ENCODE data around the gene DGKB.

Gene DGKB

DNA sequence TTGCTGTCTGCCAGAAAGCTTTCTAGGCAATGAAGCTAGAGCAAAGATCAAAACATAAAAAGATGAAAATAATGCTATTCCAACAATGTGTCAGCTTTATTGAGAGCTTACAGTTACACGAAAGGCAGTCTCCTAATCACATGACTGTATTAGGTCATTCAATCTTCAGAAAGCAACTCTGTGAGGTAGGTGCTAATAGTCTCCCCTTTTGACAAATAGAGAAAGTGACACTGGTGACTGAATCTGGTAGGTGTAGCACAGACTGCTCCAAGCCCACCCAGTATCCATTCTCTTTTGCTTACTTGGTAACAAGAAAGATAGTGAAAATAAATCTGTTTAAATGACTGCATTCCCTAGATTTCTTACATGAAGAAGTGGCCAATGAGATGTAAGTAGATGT lies 58.8 kb downstream of the DGKB start:
- no peak overlapping the region for H3K27ac Mint-ChIP-seq
- H3K36me3 Mint-ChIP-seq (ENCODE audit: low read depth), result no peaks in the 10 kb centered on the region
- H3K4me3 Mint-ChIP-seq, result no peak overlapping the region
- H3K9me3 Mint-ChIP-seq, result no peaks in the 10 kb centered on the region
- no peaks in the 10 kb centered on the region for H3K4me1 Mint-ChIP-seq (ENCODE audit: low read depth)
- H3K27me3 Mint-ChIP-seq, result no peaks in the 10 kb centered on the region

- Mint-ChIP-seq H3K4me3 (no peak overlapping the region), H3K36me3 (ENCODE audit: low read depth) (no peaks in the 10 kb centered on the region), H3K27ac (no peak overlapping the region), H3K9me3 (no peaks in the 10 kb centered on the region), H3K27me3 (no peaks in the 10 kb centered on the region), H3K4me1 (ENCODE audit: low read depth) (no peaks in the 10 kb centered on the region)
Observed at GRCh38 chr7:14842523-14842922, 60.0 kb downstream of the DGKB start.

DNA sequence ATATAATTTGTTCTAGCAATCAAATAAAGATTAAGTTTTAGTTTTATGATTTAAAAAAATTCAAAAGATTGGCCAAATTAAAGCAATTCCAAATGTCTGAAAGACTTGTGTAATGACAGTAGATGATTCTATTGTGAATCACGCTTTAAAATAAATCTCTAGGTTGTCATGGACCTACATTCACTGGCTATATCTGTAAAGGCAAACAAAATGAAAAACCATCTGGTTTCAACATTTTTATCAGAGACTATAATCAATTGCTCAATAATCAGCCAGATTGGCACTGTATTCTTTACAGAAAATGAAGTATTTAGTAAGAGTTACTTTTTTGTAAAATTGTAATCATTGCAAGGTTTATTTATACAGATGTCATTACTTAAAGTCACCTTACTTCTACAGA lies 60.7 kb downstream of the DGKB start:
- H3K27me3 Mint-ChIP-seq, result no peaks in the 10 kb centered on the region
- no peak overlapping the region for H3K27ac Mint-ChIP-seq
- H3K9me3 Mint-ChIP-seq, result no peaks in the 10 kb centered on the region
- no peak overlapping the region for H3K4me3 Mint-ChIP-seq
- no peaks in the 10 kb centered on the region for H3K36me3 Mint-ChIP-seq (ENCODE audit: low read depth)
- no peaks in the 10 kb centered on the region for H3K4me1 Mint-ChIP-seq (ENCODE audit: low read depth)

- no peaks in the 10 kb centered on the region for H3K4me1 Mint-ChIP-seq (ENCODE audit: low read depth)
- H3K4me3 Mint-ChIP-seq, result no peak overlapping the region
- H3K9me3 Mint-ChIP-seq, result no peaks in the 10 kb centered on the region
- no peak overlapping the region for H3K27ac Mint-ChIP-seq
- H3K36me3 Mint-ChIP-seq (ENCODE audit: low read depth), result no peaks in the 10 kb centered on the region
- H3K27me3 Mint-ChIP-seq, result no peaks in the 10 kb centered on the region
Observed at GRCh38 chr7:14841086-14841485, 61.5 kb downstream of the DGKB start.

GRCh38 chr7:14839307-14839706 lies 63.2 kb downstream of the DGKB start:
- H3K4me3 Mint-ChIP-seq, result no peak overlapping the region
- H3K4me1 Mint-ChIP-seq (ENCODE audit: low read depth), result no peaks in the 10 kb centered on the region

DNA sequence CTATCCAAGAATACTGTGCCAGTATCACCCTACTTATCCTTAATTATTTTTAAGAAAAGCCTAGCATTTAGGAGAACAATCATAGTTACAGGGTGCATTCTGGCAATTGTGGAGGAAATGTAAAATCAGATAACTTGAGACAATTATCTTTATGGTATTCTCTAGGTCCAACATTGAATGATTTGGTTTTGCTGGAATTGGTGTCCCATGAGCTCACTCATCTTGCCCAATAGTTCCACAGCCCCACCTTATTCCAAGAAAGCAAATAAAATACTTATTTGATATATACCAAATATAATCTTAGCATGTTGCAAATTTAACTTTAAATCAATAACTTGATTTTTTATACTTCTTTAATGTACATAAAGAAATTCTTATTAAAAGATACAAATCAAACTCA lies 65.3 kb downstream of the DGKB start:
- Mint-ChIP-seq H3K27me3 (no peaks in the 10 kb centered on the region), H3K4me3 (no peak overlapping the region), H3K27ac (no peak overlapping the region), H3K36me3 (ENCODE audit: low read depth) (no peaks in the 10 kb centered on the region), H3K9me3 (peaks cover 6% of the 10 kb centered on the region), H3K4me1 (ENCODE audit: low read depth) (no peaks in the 10 kb centered on the region)

More at GRCh38 chr7:14839307-14839706, 63.2 kb downstream of the DGKB start:
- Mint-ChIP-seq H3K27me3 (no peaks in the 10 kb centered on the region), H3K36me3 (ENCODE audit: low read depth) (no peaks in the 10 kb centered on the region), H3K27ac (no peak overlapping the region), H3K9me3 (no peaks in the 10 kb centered on the region)

- Mint-ChIP-seq H3K36me3 (ENCODE audit: low read depth) (no peaks in the 10 kb centered on the region), H3K27ac (no peak overlapping the region), H3K27me3 (no peaks in the 10 kb centered on the region), H3K9me3 (peaks cover 6% of the 10 kb centered on the region), H3K4me3 (no peak overlapping the region), H3K4me1 (ENCODE audit: low read depth) (no peaks in the 10 kb centered on the region)
Observed at GRCh38 chr7:14836571-14837189, 65.9 kb downstream of the DGKB start.

- Mint-ChIP-seq H3K36me3 (ENCODE audit: low read depth) (no peaks in the 10 kb centered on the region), H3K27me3 (no peaks in the 10 kb centered on the region), H3K4me1 (ENCODE audit: low read depth) (no peaks in the 10 kb centered on the region), H3K9me3 (peaks cover 6% of the 10 kb centered on the region), H3K4me3 (no peak overlapping the region), H3K27ac (no peak overlapping the region)
Observed at GRCh38 chr7:14836006-14836405, 66.5 kb downstream of the DGKB start.

DNA sequence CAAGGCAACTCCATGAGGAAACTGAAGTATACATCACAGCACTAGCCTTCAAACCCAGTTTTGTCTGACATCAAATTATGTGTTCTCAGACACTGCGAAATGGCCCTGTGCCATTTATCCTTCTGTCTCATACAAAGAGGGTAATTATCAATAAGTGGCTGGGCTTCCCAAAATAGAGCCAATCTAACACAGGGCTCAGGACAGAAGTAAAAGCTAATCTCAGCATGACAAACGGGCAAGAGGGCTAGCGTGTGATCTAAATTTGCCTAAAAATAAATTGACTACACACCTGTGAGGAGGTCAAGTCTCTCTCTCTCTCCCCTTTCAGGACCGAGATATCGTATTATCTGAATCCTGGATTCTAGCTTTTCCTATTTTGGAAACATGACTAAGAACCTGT lies 67.2 kb downstream of the DGKB start:
- Mint-ChIP-seq H3K36me3 (ENCODE audit: low read depth) (no peaks in the 10 kb centered on the region), H3K4me3 (no peak overlapping the region), H3K27ac (no peak overlapping the region), H3K4me1 (ENCODE audit: low read depth) (no peaks in the 10 kb centered on the region), H3K27me3 (no peaks in the 10 kb centered on the region), H3K9me3 (peaks cover 6% of the 10 kb centered on the region)

GRCh38 chr7:14834883-14835282 lies 67.7 kb downstream of the DGKB start:
- no peaks in the 10 kb centered on the region for H3K36me3 Mint-ChIP-seq (ENCODE audit: low read depth)
- H3K27me3 Mint-ChIP-seq, result no peaks in the 10 kb centered on the region
- peaks cover 6% of the 10 kb centered on the region for H3K9me3 Mint-ChIP-seq
- H3K4me1 Mint-ChIP-seq (ENCODE audit: low read depth), result no peaks in the 10 kb centered on the region
- no peak overlapping the region for H3K27ac Mint-ChIP-seq
- H3K4me3 Mint-ChIP-seq, result no peak overlapping the region

DNA sequence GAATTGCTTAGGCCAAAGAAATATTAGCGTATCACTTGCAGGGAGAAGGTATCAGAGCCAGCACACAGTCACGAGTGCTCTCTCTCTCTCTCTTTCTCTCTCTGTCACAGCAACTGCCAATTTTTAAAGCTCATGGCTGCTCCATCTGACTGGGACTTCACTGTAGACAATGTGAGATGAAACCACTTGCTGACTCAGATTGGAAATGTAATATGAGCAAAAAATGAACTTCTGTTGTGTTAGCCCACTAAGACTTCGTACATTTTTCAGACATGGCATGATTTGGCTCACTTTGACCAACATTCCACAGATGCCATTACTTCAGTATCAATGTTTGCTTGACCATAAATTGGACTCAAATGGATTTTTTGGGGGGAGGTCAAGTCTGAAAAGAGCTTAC lies 68.1 kb downstream of the DGKB start:
- H3K4me1 Mint-ChIP-seq (ENCODE audit: low read depth), result no peaks in the 10 kb centered on the region
- H3K36me3 Mint-ChIP-seq (ENCODE audit: low read depth), result no peaks in the 10 kb centered on the region
- H3K27ac Mint-ChIP-seq, result no peak overlapping the region
- H3K27me3 Mint-ChIP-seq, result no peaks in the 10 kb centered on the region
- no peak overlapping the region for H3K4me3 Mint-ChIP-seq
- peaks cover 6% of the 10 kb centered on the region for H3K9me3 Mint-ChIP-seq

DNA sequence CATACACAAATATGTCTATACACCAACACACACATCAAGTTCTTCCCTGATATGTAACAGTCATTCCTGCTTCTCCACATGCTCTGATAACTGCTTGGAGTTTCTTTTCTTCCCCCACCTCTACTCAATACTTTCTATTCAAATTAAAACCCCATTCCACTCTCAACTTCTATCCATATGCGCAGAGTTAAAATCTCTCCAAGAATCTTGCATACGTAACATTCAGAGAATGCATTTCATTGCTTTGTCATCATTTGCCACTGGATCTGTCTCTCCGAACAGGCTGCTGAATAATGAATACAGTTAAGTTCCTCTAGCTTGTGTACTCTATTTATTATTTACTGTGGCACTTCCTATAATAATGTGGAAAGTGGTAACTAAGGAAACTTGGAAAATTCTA lies 68.8 kb downstream of the DGKB start:
- Mint-ChIP-seq H3K4me3 (no peak overlapping the region), H3K36me3 (ENCODE audit: low read depth) (no peaks in the 10 kb centered on the region), H3K4me1 (ENCODE audit: low read depth) (no peaks in the 10 kb centered on the region), H3K27ac (no peak overlapping the region), H3K9me3 (peaks cover 7% of the 10 kb centered on the region), H3K27me3 (no peaks in the 10 kb centered on the region)

- peaks cover 15% of the 10 kb centered on the region for H3K9me3 Mint-ChIP-seq
- H3K27ac Mint-ChIP-seq, result no peak overlapping the region
- H3K4me3 Mint-ChIP-seq, result no peak overlapping the region
- H3K27me3 Mint-ChIP-seq, result no peaks in the 10 kb centered on the region
- no peaks in the 10 kb centered on the region for H3K4me1 Mint-ChIP-seq (ENCODE audit: low read depth)
- H3K36me3 Mint-ChIP-seq (ENCODE audit: low read depth), result no peaks in the 10 kb centered on the region
Observed at GRCh38 chr7:14828053-14828452, 74.5 kb downstream of the DGKB start.

DNA sequence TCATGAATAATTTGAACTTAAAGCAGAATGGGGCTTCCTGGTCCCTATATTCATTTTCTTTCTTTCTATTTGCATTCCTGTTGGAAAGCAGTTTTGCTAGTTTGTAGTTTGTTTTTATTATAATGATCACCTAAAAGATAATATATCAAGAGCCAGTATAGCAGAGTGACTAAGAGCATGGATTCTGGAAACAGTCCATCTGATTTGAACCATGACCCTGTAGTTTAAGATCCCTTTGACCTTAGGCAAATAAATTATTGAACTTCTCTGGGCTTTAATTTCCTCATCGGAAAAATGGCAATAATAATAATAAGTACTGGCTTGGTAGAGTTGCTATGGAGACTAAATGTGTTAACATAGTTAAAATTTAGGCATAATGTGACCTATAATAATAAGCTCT lies 76.1 kb downstream of the DGKB start:
- Mint-ChIP-seq H3K4me3 (no peak overlapping the region), H3K4me1 (ENCODE audit: low read depth) (no peaks in the 10 kb centered on the region), H3K9me3 (peaks cover 15% of the 10 kb centered on the region), H3K27ac (no peak overlapping the region), H3K27me3 (no peaks in the 10 kb centered on the region), H3K36me3 (ENCODE audit: low read depth) (no peaks in the 10 kb centered on the region)

- Mint-ChIP-seq H3K27me3 (no peaks in the 10 kb centered on the region), H3K27ac (no peak overlapping the region), H3K9me3 (peaks cover 15% of the 10 kb centered on the region), H3K36me3 (ENCODE audit: low read depth) (no peaks in the 10 kb centered on the region), H3K4me1 (ENCODE audit: low read depth) (no peaks in the 10 kb centered on the region), H3K4me3 (no peak overlapping the region)
Observed at GRCh38 chr7:14825912-14826311, 76.6 kb downstream of the DGKB start.

- no peak overlapping the region for H3K4me3 Mint-ChIP-seq
- H3K27ac Mint-ChIP-seq, result no peak overlapping the region
- H3K4me1 Mint-ChIP-seq (ENCODE audit: low read depth), result no peaks in the 10 kb centered on the region
- peaks cover 10% of the 10 kb centered on the region for H3K9me3 Mint-ChIP-seq
- no peaks in the 10 kb centered on the region for H3K27me3 Mint-ChIP-seq
- H3K36me3 Mint-ChIP-seq (ENCODE audit: low read depth), result no peaks in the 10 kb centered on the region
Observed at GRCh38 chr7:14822481-14822854, 80.1 kb downstream of the DGKB start.
